CD4-positive, alpha-beta T cell treated with Interleukin-6 for 4 hours (primary cell): ENCODE data around the gene A3GALT2.
A peak's percentile ranks its signal among the peaks of the same experiment; 100 is the strongest.

Experiments used
- DNase-seq: peaks from one replicate; pipeline ENCODE4 v3.0.0-alpha.2; 2020; ENCODE audit warnings: mixed read lengths

A3GALT2 gene

DNA sequence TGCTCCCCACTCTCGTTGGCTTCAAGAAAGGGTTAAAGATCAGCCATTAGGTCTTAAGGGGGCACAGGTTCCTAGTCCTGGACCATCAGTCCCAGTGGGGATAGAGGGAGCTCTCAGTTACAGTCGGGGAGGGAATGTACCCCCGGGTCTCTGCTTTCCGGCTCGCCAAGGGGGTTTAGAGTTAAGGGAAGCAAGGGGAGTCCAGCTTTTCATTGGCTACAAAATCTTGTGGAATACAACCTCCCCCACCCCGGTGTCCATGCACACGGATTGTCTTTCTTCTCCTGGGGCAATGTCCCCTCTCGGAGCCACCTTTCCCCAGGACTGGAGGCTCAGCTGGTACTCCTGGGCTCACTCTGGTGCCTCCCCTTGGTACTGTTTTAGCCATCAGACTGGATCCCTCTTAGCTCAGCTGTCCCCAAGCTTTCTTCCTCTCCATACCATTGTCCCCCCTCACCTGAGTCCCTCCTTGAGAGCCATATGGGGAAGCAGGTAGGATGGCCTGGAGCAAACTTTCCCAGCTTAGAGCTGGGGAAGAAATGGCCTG is at the start of gene A3GALT2:
Gene A3GALT2, minus strand, starts transcription at position 480 of the 547 bp plus-strand sequence. Its CDS starts 0 bp downstream, at position 480.
- no peak for DNase-seq

DNA sequence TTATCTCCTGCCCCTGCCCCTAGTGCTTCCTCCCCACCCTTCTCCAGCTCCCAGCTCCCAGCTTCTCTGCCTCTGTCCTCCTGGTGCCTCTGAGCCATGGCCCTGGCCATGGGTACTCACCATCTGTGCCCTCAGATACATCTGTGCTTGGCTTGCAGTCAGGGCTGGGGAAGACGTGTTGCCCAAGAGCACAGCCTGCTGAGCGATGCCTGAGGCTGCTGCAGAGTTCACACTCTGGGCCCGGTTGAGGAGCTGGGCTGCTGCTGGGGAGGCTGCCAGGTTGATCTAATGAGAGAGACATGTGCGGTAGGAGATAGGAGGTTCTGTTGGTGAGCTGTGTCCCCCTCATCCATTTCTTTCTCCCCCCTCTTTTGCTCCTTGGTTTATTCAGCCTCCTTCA is 49.4 kb upstream of the A3GALT2 start:
- no peak for DNase-seq

DNA sequence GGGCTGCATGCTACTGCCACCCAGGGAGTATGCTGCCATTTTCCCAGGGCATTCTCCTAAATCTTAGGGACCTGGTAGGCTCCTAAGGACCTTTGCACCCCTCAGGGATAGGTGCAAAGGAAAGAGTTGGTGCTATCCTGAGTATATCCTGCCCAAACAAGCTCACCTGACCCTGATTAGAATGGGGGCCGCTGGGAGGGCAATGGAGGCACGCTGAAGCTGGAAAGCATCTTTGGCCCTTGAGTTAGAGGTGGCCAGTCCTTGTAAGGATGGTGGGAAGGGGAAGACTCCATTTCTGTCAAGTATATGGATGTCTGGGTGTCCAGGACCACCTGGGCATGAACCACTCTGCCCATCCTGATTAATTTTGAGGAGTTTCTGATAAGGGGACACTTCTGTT is 48.9 kb upstream of the A3GALT2 start:
- no peak for DNase-seq

DNA sequence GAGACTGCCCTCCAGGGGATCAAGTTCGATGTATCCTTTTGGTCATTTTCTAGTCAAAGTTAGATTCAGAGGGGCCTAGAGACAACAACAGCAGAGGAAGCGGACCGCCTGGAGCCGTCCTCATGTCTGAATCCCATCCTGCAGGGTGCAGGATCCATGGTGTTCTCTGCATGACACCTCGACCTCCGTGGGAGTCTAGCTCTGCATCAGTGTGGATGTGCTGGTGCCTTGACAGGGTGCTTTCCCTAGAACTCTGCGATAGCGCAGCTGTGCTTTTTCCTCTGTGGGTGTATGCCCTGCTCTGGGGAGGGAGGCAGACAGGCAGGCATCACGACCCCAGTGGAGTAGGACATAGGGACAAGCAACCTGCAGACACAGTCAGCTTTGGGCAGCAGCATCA is 48.2 kb upstream of the A3GALT2 start:
- no peak for DNase-seq

DNA sequence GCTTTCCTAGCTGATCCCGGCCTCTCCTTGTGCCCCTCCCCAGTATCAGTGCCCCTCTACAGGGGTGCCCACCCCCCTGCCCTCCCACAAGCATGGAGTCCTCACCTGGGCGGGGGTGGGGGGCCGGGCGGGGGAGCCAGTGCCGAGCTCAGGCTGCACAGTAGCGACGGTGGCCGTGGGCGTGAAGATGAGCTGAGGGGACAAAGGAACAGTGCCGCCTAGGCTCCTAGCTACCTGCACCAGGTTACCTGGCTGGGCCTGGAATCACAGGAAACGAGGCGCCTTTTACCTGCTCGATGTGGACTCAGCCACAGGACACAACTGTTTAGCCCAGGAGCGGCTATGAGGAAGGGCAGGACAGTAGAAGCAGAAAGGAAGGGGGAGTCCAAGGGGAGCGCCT is 47.5 kb upstream of the A3GALT2 start:
- no peak for DNase-seq

DNA sequence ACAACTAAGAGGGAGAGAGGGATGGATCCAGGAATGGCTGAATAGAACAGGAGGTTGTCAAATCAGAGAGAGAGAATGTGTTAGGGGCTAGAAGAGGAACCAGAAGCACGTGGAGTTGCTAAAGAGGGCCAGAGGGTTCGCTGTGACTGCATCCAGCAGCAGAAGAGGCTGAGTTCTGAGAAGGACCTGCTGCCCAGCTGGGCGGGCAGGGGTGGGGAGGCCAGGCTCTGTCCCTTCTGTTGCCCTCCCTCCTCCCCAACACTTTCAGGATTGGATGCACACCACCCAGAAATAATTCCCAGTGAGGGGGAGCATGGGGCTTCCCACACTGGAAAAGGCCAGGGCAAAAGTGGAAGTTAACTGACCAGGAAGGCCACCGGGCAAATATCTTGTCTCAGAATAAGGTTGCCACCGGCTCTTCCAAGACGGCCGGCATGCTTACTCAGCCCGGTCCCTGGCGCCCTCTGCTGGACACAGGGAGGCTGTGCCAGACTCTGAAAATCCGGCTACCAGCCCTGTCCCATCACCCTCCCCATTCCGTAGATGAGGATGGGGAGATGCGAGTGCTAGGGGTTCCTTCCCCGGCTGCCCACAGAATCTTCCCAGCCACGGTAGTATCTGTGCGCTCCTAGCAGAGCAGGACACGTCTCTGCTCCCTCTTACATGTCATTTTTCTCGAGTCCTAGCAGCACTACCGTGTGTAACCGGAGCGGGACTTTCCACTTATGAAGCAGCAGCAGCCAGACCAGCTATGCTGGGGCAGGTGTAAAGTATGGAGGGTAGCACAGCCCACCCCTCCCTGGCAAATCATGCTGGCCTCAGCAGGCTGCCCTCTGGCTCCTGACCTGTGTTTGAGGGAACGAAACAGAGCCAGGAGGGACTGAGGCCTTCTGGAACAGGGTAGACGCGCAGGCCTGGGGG is 46.8 kb upstream of the A3GALT2 start:
- DNase-seq, result peak; percentile 91

- no peak for DNase-seq
Measured at GRCh38 chr1:33366762-33367484, 46.0 kb upstream of the A3GALT2 start.

DNA sequence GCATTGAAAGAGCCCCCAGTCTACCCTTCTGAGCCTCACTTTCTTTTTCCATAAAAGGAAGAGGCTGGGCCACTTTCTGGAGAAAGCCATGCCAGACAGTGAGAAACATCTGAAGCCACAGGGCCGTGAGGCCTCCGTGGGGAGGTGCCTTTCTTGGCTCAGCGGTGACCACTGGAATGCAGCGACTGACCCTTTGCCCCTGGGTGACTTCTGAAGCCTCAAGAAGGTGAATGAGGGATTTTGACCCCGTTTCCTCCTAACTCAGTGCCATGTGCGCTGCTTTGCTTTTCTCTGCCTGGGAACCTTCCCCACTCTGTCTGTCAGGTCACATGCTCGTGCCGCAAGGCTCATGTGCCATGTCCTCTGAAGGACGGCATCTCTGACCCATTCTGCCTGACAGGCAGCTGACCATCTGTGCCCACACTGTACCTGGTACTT is 44.7 kb upstream of the A3GALT2 start:
- DNase-seq, result no peak

DNA sequence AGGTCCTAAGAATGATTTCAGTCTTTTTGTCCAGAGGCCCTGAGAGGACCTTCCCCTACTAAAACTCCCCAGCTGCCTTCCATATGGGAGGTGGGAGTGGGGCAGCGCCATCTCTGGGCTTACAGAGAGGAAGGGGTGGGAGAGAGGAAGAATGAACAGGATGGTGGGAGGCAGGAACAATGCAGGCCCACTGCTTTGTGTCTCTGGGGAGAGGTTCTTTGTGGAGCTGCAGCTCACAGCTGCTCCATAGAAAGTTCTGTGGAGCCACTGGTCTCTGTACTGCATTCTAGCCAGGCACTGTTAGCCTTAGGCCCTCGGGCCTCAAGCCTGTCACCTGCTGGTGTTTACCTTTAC is 43.6 kb upstream of the A3GALT2 start:
- DNase-seq, result no peak

- no peak for DNase-seq
Measured at GRCh38 chr1:33363470-33363861, 42.6 kb upstream of the A3GALT2 start.

- DNase-seq, result no peak
Measured at GRCh38 chr1:33363021-33363420, 42.1 kb upstream of the A3GALT2 start.

DNA sequence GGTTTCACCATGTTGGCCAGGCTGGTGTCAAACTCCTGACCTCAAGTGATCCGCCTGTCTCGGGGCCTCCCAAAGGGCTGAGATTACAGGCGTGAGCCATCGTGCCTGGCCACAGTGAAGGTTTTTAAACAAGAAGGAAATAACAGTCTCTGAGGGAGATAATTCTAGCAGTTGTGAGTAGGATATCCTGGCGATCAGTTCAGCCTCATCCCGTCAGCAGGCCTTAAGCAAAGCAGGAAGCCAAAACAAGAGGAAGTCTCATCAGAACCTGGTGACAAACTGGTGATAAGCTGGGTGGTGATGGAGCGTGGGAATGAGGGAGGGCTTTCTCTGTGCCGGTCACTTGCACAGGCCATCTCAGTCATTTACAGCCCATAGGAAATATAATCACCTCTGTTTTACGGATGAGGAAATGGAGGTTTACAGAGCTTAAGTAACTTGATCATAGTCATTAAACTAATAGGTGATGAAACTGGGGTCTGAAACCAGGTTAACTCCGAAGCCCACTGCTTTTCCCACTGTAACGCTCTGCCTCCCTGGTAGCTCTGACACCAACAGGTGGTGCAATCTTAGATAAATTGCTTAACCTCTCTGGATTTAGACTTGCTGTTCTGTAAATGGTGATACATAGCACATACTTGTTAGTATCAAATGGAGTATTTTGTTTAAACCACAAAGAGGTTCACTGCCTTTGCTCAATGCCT is 40.8 kb upstream of the A3GALT2 start:
- no peak for DNase-seq

DNA sequence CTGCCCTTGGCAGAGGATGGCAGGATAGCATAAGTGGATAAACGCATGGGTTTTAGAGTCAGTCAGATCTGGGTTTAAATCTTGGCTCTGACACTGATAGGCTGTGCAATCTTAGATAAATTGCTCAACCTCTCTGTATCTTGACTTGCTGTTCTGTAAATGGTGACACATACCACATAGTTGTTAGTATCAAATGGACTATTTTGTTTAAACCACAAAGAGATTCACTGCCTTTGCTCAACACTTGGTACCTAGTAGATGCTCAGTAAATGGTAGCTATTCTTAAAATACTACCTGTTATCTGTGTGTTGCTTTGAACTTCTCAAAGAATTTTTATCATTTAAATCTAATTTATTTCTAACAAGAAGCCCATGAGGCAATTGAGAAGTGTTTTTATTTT is 39.5 kb upstream of the A3GALT2 start:
- no peak for DNase-seq

GRCh38 chr1:33359931-33360330 is 39.0 kb upstream of the A3GALT2 start:
- DNase-seq, result no peak

- DNase-seq, result no peak
Measured at GRCh38 chr1:33358795-33359503, 38.1 kb upstream of the A3GALT2 start.

DNA sequence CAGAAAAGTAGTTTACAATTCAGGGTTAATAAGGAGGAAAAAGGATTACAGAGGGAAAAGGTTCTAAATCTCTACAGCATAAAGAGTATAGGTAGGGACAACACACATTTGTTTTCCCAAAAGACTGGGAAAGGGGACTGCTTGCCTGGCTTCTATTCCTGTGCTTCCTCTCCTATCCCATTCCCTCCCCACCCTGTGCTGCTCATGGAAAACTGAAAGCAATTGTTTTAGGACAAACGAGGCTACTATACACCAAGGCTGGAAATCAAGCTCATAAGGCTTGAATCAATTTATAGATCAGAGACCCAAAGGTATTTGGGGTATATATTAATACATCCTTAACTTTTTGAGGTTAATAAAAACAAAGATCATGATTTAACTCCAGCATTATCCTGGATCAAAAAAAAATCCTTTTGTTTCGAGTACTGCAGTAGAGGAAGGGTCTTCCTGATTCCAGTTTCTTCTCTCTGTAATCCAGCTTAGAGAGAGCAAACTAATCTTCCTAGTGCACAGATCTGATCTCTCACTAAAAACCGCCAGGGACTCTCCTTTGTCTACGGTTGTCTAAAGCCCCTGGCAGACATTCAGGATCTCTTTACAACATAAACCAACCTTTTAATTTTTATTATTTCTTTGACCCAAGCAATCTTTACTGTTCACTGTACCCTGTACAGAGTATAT is 37.4 kb upstream of the A3GALT2 start:
- DNase-seq, result no peak

GRCh38 chr1:33357099-33357498 is 36.2 kb upstream of the A3GALT2 start:
- DNase-seq, result no peak

- DNase-seq, result no peak
Measured at GRCh38 chr1:33354707-33355316, 33.9 kb upstream of the A3GALT2 start.

- DNase-seq, result no peak
Measured at GRCh38 chr1:33353531-33353930, 32.6 kb upstream of the A3GALT2 start.

GRCh38 chr1:33351281-33351660 is 30.4 kb upstream of the A3GALT2 start:
- no peak for DNase-seq

- DNase-seq, result no peak
Measured at GRCh38 chr1:33350611-33351280, 29.8 kb upstream of the A3GALT2 start.
